HG02840 (cell line): ENCODE measurements around the gene LEKR1.
"Not testable (repeated sequence)": the region's sequence is repeated elsewhere in the genome, so short reads cannot be mapped to it uniquely, and the experiment has no call there.

Source experiments
- ATAC-seq: cut with Tn5 transposase; IDR thresholded peaks from one replicate; pipeline ENCODE4 v1.9.1; 2021; ENCODE audit warnings: mild to moderate bottlenecking, moderate library complexity, moderate number of reproducible peaks; ENCODE audit not compliant: unreplicated experiment, low FRiP score

LEKR1 gene

DNA sequence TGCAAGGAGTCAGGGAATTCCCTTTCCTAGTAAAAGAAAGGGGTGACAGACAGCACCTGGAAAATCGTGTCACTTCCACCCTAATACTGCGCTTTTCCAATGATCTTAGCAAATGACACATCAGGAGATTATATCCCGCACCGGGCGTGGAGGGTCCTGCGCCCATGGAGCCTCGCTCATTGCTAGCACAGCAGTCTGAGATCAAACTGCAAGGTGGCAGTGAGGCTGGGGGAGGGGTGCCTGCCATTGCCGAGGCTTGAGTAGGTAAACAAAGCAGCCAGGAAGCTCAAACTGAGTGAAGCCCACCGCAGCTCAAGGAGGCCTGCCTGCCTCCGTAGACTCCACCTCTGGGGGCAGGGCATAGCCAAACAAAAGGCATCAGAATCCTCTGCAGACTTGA, 140.2 kb downstream of the LEKR1 start:
- not testable (repeated sequence) for ATAC-seq

- no peak for ATAC-seq
Observed at GRCh38 chr3:156973954-156974353, 147.8 kb downstream of the LEKR1 start.

DNA sequence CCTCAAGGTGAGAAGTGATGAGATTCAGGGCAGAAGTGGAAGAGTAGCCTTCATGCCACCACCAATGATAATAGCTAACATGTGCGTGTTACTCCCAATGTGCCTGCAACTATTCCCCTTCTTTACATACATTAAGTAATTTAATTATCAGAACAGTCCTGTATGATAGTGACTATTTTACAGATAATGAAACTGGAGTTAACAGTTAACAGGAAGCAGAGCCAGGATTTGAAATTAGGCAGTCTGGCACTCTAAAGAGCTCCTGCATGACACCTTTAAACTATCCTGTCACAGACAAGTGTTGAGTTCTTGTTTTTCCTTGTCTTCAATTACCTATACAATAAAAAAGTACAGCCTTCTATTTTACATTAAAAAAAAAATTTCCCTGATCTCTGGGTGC, 148.8 kb downstream of the LEKR1 start:
- ATAC-seq = no peak

- ATAC-seq = no peak
Observed at GRCh38 chr3:156975721-156976120, 149.6 kb downstream of the LEKR1 start.

DNA sequence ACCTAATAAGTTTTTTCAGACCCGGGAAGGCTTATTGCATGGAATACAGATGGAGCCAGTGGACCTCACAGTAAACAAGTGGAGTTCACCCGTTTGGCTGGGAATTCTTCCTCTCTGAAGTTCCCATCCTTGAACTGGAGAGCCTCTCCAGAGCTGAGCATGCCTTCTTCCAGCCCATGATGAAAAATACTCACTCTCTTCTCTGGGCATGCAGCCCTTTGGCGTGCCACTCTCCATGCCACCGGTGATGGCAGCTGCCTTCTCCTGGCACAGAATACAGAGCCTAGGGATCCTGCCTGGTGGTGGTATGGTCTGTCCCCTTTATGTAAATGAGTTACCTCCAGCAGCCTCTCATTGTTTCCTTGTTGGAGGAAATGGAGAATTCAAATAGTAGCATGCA, 150.8 kb downstream of the LEKR1 start:
- no peak for ATAC-seq

DNA sequence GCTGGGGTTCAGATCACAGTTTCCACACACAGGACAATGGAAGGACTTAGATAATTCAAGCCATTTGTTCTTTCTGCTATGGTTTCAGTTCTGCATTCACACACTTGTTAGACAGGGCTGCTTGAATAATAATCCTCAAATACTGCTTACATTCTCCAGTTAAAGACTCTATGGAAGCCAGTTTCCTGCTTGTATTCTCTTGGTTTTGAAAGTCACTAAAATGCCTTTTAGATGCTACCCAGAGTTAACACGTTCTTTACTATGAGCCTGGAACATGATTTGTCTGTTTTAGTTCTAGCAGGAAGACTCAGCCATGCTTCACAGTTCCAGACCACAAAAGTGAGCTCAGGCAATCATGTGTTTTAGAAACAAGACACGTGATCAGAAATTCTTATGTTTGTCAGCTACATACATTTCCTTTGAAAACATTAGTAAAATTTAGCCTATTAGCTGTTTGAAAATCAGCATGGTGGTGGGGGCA, 152.4 kb downstream of the LEKR1 start:
- peak; percentile 91 for ATAC-seq

- no peak for ATAC-seq
Observed at GRCh38 chr3:156981005-156981404, 154.9 kb downstream of the LEKR1 start.

DNA sequence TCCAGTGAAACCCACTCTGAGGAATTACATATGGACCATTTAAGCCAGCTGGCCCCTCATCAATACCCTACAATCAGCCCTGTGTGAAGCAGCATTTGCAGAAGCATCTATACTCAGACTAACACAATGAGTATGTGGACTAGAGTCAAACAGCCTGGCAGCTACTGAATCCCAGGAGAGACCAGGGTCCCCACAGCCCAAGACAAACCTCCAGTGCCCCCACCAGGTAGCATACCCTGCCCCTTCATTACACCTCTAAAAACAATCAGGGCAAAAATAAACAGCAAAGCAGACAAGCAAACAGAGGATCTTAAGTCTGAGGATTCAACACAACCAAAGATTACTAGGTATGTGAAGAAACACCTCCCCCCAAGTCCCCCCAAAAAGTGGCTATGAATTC, 157.4 kb downstream of the LEKR1 start:
- no peak for ATAC-seq

DNA sequence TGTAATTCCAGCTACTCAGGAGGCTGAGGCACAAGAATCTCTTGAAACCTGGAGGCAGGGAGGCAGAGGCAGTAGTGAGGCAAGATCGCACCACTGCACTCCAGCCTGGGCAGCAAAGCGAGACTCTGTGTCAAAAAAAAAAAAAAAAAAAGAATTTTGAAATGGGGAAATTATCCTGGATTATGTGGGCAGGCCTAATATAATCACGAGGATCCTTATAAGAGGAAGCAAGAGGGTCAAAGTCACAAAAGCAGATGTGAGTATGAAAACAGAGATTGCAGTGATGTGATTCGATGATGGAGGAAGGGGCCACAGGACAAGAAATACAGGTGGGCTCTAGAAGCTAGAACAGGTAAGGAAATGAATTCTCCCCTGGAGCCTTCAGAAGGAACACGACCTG, 159.6 kb downstream of the LEKR1 start:
- no peak for ATAC-seq

DNA sequence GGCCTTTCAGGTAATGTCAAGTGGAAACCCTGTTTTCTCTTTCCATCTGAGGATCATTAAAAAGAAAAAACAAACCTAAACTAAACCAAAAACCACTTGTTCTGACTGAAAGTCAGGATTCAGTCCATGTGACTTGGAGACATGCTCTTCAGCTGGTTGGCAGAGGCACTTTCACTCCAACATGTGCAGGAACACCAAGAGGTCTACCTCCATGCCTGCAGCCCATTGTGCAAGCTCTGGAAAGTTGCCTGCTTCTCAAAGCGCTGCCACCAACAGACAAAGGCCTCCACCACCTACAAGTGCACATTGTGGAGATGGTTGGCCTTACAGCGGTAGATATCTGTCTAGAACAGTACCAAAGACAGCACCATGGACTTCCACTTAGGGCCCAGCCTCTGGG, 161.8 kb downstream of the LEKR1 start:
- no peak for ATAC-seq

- no peak for ATAC-seq
Observed at GRCh38 chr3:156997351-156997750, 171.2 kb downstream of the LEKR1 start.

- ATAC-seq = no peak
Observed at GRCh38 chr3:157001221-157001957, 175.2 kb downstream of the LEKR1 start.

DNA sequence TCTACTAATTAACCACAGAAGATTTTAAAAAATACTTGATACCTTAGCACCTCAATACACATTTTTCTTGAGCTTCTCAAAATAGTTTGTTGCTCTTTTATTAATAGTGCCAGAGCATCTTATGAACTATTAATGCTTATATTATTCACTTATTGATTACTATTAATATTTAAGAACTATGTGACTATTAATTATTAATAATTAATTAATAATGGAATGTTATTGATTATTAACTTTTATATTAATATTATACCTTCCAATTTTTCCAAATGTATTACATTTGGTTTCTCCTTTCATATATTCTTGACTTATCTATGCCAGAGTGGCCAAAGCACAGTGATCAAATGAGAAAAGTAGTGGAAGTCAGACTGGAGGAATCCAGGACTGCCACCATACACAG, 195.5 kb downstream of the LEKR1 start:
- no peak for ATAC-seq

DNA sequence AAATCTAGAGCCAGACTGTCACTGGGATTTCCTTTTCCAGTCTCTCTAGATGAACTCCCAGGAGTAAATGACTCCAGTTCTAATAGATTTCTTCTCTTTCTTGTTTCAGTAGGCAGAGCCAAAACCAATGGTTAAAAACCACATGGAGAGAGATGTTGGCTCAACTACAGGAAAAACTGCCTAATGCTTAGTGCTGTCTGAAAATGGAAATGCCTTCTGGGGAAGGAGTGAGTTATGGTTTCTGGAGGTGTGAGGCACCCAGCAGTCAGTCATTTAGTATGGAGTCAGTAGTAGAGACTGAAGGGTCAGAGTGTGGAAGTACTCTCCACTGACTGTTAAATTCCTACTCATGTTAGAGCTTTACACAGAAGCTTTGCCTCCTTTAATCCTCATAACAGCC, 197.1 kb downstream of the LEKR1 start:
- no peak for ATAC-seq

GRCh38 chr3:157026091-157026490, 199.9 kb downstream of the LEKR1 start:
- no peak for ATAC-seq

GRCh38 chr3:157027861-157028745, 201.9 kb downstream of the LEKR1 start:
- no peak for ATAC-seq

- ATAC-seq = no peak
Observed at GRCh38 chr3:157029365-157029790, 203.2 kb downstream of the LEKR1 start.

- ATAC-seq = no peak
Observed at GRCh38 chr3:157030712-157031111, 204.6 kb downstream of the LEKR1 start.

GRCh38 chr3:157033001-157033400, 206.8 kb downstream of the LEKR1 start:
- no peak for ATAC-seq

DNA sequence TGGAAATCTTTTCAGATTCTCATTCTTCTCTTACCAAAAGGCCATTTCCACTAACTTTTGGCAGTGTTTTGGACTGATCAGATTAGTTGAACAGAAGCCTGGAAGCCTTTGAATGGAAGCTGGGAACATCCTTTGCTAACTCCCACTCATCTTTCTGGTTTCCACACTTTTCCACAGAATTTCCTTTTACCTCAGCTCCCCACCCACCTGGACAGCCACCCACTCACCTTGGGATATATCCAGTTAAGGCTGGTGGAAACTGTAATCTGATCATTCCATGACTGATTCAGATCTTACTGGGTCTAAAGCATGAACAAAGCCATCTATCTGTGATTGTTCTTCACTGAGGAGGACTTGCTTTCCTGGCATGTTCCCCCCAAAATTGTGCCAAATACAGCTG, 214.3 kb downstream of the LEKR1 start:
- no peak for ATAC-seq

DNA sequence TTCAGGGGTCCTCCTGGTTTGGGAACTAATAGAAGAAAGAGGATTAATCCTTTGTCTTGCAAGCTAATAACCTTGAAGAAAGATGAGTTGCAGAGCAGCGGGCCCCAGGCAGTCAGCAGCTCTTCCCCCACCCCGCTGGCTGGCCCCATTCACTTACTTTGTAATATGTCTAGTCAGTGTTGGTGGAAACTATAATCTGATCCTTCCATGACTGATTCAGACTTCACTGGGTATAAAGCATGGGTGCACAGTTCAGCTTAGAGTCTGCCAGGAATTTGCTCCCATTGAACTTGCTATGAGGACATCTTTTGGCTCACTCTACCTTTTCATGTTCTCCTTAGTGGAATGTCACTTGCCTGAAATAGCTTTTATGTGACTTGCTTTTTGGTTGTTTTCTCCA, 216.1 kb downstream of the LEKR1 start:
- no peak for ATAC-seq

DNA sequence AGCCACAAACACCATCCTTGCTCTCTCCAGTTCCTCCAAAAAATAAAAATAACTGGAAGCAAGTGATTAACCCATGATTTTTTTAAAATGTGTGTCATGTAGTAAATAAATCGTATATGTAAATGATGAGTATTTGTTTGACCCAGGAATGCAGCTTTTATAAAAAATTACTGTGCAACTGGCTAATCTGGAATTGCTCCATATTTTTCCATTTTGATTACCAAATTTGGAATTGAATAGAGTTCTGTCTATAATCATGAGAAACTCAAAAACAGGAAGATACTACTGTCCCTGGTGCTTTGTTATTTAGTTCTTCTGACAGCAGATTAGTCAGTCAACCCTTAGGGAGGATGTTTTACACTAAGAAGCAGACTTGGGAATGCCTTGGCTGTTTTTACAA, 217.6 kb downstream of the LEKR1 start:
- no peak for ATAC-seq
